Osteocyte (in vitro differentiated cells): ENCODE results near the gene TMEM215. TPM values are rescaled to one million over a fixed set of nuclear protein-coding genes. Genes with fewer than 3 reads are reported as not detected.

Experiments
- DNase-seq: peaks from one replicate; pipeline ENCODE4 v3.0.0; 2021; ENCODE audit warnings: mixed read lengths; ENCODE audit not compliant: unreplicated experiment; ENCODE audit errors: extremely low spot score
- H3K27ac Mint-ChIP-seq: one replicate; pipeline ENCODE4 v1.8.0; 2021; ENCODE audit warnings: mild to moderate bottlenecking, mixed read lengths; ENCODE audit not compliant: unreplicated experiment
- H3K27me3 Mint-ChIP-seq: one replicate; pipeline ENCODE4 v1.8.0; 2021; ENCODE audit warnings: mixed read lengths; ENCODE audit not compliant: unreplicated experiment
- H3K36me3 Mint-ChIP-seq: one replicate; pipeline ENCODE4 v1.8.0; 2021; ENCODE audit warnings: mixed read lengths; ENCODE audit not compliant: unreplicated experiment
- H3K4me1 Mint-ChIP-seq: one replicate; pipeline ENCODE4 v1.8.0; 2021; ENCODE audit warnings: mixed read lengths; ENCODE audit not compliant: unreplicated experiment
- H3K4me3 Mint-ChIP-seq: one replicate; pipeline ENCODE4 v1.8.0; 2021; ENCODE audit warnings: mild to moderate bottlenecking, moderate library complexity, mixed read lengths; ENCODE audit not compliant: unreplicated experiment
- H3K9me3 Mint-ChIP-seq: one replicate; pipeline ENCODE4 v1.8.0; 2021; ENCODE audit warnings: mixed read lengths; ENCODE audit not compliant: unreplicated experiment
- total RNA-seq: library from RNA; stranded (reverse); gene quantifications from 2 replicates; pipeline ENCODE4 v1.2.1, GENCODE V29; 2021
- TF ChIP-seq, protein P1 (sequence below): fragments of 200-600 bp; sonication (generic); IDR thresholded peaks from 2 replicates; pipeline ENCODE4 v1.5.0; 2021; ENCODE audit warnings: antibody characterized with exemption, mild to moderate bottlenecking, moderate library complexity

The TMEM215 gene
- total RNA-seq, 1 donor from 2014 or later = not detected

DNA sequence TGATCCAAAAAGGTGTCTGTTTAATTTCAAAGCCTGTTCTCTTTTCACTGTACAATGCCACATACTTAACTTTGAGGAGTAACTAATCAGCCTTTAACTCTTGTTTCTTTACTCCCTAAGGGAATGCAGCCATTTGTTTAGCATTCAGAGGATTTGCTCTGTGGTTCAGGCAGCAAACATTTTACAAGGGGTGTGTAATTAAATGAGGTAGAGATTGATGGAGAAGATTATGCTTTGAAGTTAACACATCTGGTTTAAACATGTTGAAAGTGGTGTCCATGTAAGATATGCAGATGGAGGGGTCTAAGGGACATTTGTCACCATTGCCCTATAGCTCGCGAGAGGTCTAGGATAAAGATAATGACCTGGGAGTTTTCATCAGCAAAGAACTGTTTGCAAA is 41.9 kb downstream of the TMEM215 start:
- no peak for DNase-seq
- no peaks in the 10 kb centered on the region for H3K4me1 Mint-ChIP-seq
- TF ChIP-seq, protein P1, sequence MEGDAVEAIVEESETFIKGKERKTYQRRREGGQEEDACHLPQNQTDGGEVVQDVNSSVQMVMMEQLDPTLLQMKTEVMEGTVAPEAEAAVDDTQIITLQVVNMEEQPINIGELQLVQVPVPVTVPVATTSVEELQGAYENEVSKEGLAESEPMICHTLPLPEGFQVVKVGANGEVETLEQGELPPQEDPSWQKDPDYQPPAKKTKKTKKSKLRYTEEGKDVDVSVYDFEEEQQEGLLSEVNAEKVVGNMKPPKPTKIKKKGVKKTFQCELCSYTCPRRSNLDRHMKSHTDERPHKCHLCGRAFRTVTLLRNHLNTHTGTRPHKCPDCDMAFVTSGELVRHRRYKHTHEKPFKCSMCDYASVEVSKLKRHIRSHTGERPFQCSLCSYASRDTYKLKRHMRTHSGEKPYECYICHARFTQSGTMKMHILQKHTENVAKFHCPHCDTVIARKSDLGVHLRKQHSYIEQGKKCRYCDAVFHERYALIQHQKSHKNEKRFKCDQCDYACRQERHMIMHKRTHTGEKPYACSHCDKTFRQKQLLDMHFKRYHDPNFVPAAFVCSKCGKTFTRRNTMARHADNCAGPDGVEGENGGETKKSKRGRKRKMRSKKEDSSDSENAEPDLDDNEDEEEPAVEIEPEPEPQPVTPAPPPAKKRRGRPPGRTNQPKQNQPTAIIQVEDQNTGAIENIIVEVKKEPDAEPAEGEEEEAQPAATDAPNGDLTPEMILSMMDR = no peak

DNA sequence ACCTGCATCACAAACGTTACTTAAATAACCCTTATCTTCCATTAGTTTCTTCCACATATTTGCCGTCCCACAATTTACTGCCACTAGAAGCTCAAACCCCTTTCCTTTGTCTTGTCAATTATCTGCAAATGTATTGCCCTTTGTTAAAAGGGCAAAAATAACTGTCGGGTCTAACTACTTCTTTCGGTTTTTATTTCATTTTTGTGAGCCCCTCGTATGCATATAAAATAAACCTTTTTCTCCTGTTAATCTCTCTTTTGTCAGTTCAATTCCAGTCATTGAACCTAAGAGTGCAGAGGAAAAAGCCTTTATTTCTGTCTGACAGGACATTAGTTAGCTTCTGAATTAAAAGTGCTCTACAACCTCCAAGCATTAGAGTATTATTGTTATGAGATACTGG is 45.5 kb downstream of the TMEM215 start:
- Mint-ChIP-seq H3K27me3 (peaks cover 12% of the 10 kb centered on the region), H3K9me3 (no peaks in the 10 kb centered on the region), H3K4me3 (no peak overlapping the region), H3K27ac (no peak overlapping the region), H3K4me1 (no peaks in the 10 kb centered on the region), H3K36me3 (no peaks in the 10 kb centered on the region)
- no peak for DNase-seq
- TF ChIP-seq, protein P1 = no peak

More for the DNA sequence above, 41.9 kb downstream of the TMEM215 start:
- H3K4me3 Mint-ChIP-seq = no peak overlapping the region
- no peaks in the 10 kb centered on the region for H3K9me3 Mint-ChIP-seq
- H3K27me3 Mint-ChIP-seq = peaks cover 6% of the 10 kb centered on the region
- H3K27ac Mint-ChIP-seq = no peak overlapping the region
- H3K36me3 Mint-ChIP-seq = no peaks in the 10 kb centered on the region

DNA sequence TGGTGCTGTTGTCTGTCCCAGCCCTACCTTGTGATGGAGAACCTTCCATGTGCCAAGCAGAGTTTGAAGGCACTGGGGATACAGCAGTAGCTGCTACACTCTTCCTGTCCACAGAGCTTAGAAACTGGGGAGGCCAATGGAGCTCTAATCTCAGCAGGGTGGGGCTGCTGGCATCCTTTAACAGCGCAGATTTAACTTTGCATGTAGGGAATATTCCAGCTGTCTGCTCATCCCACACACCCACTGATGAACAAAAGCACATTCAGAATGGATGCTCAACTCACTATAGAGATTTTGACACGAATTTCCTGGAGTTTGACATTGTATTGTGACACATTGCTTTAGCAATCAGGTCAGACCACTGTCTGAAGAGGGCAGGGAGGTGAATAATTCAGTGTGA is 49.0 kb downstream of the TMEM215 start:
- H3K36me3 Mint-ChIP-seq = no peaks in the 10 kb centered on the region
- H3K4me3 Mint-ChIP-seq = no peak overlapping the region
- TF ChIP-seq, protein P1 = no peak
- no peak for DNase-seq
- H3K27me3 Mint-ChIP-seq = peaks cover 10% of the 10 kb centered on the region
- no peaks in the 10 kb centered on the region for H3K4me1 Mint-ChIP-seq
- H3K9me3 Mint-ChIP-seq = no peaks in the 10 kb centered on the region
- no peak overlapping the region for H3K27ac Mint-ChIP-seq

Other genes starting within 250 kb of the TMEM215 start
- gene SMIM27, start 231.2 kb upstream of the TMEM215 start, total RNA-seq = 13.4 and 14.6 TPM in 2 replicates
- 17.8 and 18.4 TPM in 2 replicates for gene TOPORS, start 231.0 kb upstream of the TMEM215 start, total RNA-seq
- gene NDUFB6, start 210.4 kb upstream of the TMEM215 start, total RNA-seq = 47.6 and 49.8 TPM in 2 replicates
- not detected in 2 replicates for gene TAF1L, start 147.9 kb upstream of the TMEM215 start, total RNA-seq
- 29.8 and 31.8 TPM in 2 replicates for gene APTX, start 218.1 kb downstream of the TMEM215 start, total RNA-seq
- 132 and 139 TPM in 2 replicates for gene DNAJA1, start 241.7 kb downstream of the TMEM215 start, total RNA-seq